Panc1 (cell line): ENCODE data around the gene PHOX2A. TPM values are rescaled to one million over a fixed set of nuclear protein-coding genes. Genes with fewer than 3 reads are reported as not detected.

Experiments used
- ATAC-seq: fragments of 200-7000 bp; cut with Tn5 transposase; 2 replicates; pipeline ENCODE4 v1.9.1; 2020; ENCODE audit warnings: mild to moderate bottlenecking, moderate library complexity
- BruUV-seq: library from RNA; stranded (reverse); fragments of 400-500 nt; replicated peaks from 2 replicates; lab custom pipeline; 2021; lab: Mats Ljungman, UMichigan
- CTCF ChIA-PET: fragments of 300-600 bp; sonication (Branson Sonifier 250); formaldehyde crosslinking; loops from one replicate; lab custom pipeline; 2022; ENCODE audit warnings: antibody characterized with exemption; lab: Charles Lee
- POLR2A ChIA-PET: fragments of 300-600 bp; sonication (Branson Sonifier 250); formaldehyde crosslinking; loops from one replicate; lab custom pipeline; 2022; ENCODE audit warnings: antibody characterized with exemption; lab: Charles Lee
- DNase-seq: peaks from one replicate; pipeline ENCODE4 v3.0.0-alpha.2; 2010; ENCODE audit warnings: low read depth, low spot score
- H3K27ac ChIP-seq: 2 replicates; pipeline ENCODE4 v1.5.1; 2011; ENCODE audit warnings: mild to moderate bottlenecking, low read length, inconsistent platforms
- H3K27me3 ChIP-seq: fragments of 200-500 bp; sonication (Bioruptor generic); 2 replicates; pipeline ENCODE4 v1.6.0; 2014; ENCODE audit warnings: low read length, inconsistent platforms; ENCODE audit not compliant: control insufficient read depth, insufficient read depth
- H3K36me3 ChIP-seq: fragments of 200-500 bp; sonication (Bioruptor generic); 2 replicates; pipeline ENCODE4 v1.5.1; 2014; ENCODE audit warnings: inconsistent platforms, mild to moderate bottlenecking, low read length, moderate library complexity; ENCODE audit not compliant: control insufficient read depth, insufficient read depth
- H3K4me1 ChIP-seq: 2 replicates; pipeline ENCODE4 v1.5.1; 2011; ENCODE audit warnings: inconsistent platforms, mild to moderate bottlenecking, low read length, moderate library complexity; ENCODE audit not compliant: control insufficient read depth, insufficient read depth
- H3K4me3 ChIP-seq, 2 experiments: 2 replicates each; pipeline ENCODE4 v1.5.1; 2011 to 2012; ENCODE audit warnings: low read depth in 2 of 2, low read length in 2 of 2, mild to moderate bottlenecking in 2 of 2, inconsistent platforms in 1 of 2, moderate library complexity in 1 of 2
- H3K9me3 ChIP-seq: fragments of 200-500 bp; sonication (Bioruptor generic); 2 replicates; pipeline ENCODE4 v1.5.1; 2014; ENCODE audit warnings: low read depth, mild to moderate bottlenecking, inconsistent platforms, low read length, moderate library complexity; ENCODE audit not compliant: control insufficient read depth, insufficient read depth
- POLR2AphosphoS5 ChIP-seq: IDR thresholded peaks from 2 replicates; pipeline ENCODE4 v1.6.1; 2012; ENCODE audit warnings: mild to moderate bottlenecking, low read depth, low read length, moderate library complexity
- SIN3A ChIP-seq: IDR thresholded peaks from 2 replicates; pipeline ENCODE4 v1.6.1; 2012; ENCODE audit warnings: low read depth, mild to moderate bottlenecking, low read length, moderate library complexity, borderline replicate concordance; ENCODE audit not compliant: insufficient read depth
- TCF7L2 ChIP-seq: IDR thresholded peaks from 2 replicates; pipeline ENCODE4 v1.6.1; 2011; ENCODE audit warnings: mild to moderate bottlenecking, low read depth, low read length, inconsistent platforms
- in situ Hi-C: cut with HindIII; loops from 2 replicates; pipeline ENCODE4 v1.10.0; 2016; ENCODE audit warnings: low sequenced_read_pairs, low pct_unique_long_range_greater_than_20kb
- intact Hi-C: fragments of 100-400 bp; cut with micrococcal nuclease; formaldehyde crosslinking; loops from one replicate; pipeline ENCODE4 v1.10.0; 2022; ENCODE audit not compliant: unreplicated experiment
- total RNA-seq: library from RNA; stranded (reverse); gene quantifications from one replicate; pipeline ENCODE4 v1.2.1, GENCODE V29; 2021; ENCODE audit not compliant: unreplicated experiment
- TF ChIP-seq, protein P1 (sequence below), 2 experiments: IDR thresholded peaks; 2 replicates each; pipeline ENCODE4 v1.6.1; 2011 to 2012; ENCODE audit warnings: low read depth in 2 of 2, control low read depth in 1 of 2, low read length in 1 of 2, mild to moderate bottlenecking in 1 of 2, moderate library complexity in 1 of 2; ENCODE audit not compliant: insufficient read depth in 1 of 2
- TF ChIP-seq, protein P2 (sequence below): fragments of 450-650 bp; IDR thresholded peaks from 2 replicates; pipeline ENCODE4 v1.5.1; 2017; ENCODE audit warnings: mild to moderate bottlenecking

The PHOX2A gene
- total RNA-seq, 1 experiment from 2014 or later: not detected

DNA sequence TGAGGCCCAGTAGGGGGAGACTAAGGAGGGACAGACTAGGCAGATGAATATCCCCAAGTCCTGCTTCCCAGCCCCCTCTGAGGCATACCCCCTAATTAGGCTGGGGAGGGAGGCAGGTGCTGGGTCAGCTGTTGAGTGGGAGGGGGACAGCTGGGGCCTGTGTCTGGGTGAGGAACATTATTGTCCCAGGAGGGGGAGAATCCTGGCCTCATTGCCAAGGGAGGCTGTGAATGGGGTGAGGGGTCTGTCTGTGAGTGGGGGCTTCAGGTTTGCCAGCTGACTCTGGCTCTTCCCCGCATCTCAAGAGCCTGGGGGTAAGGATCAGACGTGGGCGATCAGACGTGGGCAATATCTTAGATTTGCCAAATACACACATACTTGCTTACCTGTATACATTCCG is 17.3 kb downstream of the PHOX2A start:
- Histone ChIP-seq H3K36me3 (peaks cover 10% of the 10 kb centered on the region), H3K27me3 (no peaks in the 10 kb centered on the region), H3K27ac (no peak overlapping the region), H3K9me3 (no peaks in the 10 kb centered on the region), H3K4me1 (peaks cover 22% of the 10 kb centered on the region), H3K4me3 (no peak overlapping the region)
- ChIA-PET CTCF (no interaction called here), POLR2A (no interaction called here)
- intact Hi-C loops: no loop called here
- ATAC-seq (no peak), DNase-seq (no peak)
- in situ Hi-C loops: no loop called here
- TF ChIP-seq SIN3A (no peak), POLR2AphosphoS5 (no peak), TCF7L2 (no peak)
- TF ChIP-seq, protein P1, sequence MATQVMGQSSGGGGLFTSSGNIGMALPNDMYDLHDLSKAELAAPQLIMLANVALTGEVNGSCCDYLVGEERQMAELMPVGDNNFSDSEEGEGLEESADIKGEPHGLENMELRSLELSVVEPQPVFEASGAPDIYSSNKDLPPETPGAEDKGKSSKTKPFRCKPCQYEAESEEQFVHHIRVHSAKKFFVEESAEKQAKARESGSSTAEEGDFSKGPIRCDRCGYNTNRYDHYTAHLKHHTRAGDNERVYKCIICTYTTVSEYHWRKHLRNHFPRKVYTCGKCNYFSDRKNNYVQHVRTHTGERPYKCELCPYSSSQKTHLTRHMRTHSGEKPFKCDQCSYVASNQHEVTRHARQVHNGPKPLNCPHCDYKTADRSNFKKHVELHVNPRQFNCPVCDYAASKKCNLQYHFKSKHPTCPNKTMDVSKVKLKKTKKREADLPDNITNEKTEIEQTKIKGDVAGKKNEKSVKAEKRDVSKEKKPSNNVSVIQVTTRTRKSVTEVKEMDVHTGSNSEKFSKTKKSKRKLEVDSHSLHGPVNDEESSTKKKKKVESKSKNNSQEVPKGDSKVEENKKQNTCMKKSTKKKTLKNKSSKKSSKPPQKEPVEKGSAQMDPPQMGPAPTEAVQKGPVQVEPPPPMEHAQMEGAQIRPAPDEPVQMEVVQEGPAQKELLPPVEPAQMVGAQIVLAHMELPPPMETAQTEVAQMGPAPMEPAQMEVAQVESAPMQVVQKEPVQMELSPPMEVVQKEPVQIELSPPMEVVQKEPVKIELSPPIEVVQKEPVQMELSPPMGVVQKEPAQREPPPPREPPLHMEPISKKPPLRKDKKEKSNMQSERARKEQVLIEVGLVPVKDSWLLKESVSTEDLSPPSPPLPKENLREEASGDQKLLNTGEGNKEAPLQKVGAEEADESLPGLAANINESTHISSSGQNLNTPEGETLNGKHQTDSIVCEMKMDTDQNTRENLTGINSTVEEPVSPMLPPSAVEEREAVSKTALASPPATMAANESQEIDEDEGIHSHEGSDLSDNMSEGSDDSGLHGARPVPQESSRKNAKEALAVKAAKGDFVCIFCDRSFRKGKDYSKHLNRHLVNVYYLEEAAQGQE (IDR thresholded peaks at IDR 0.05; ENCODE audit: insufficient read depth in 1 of 2, low read depth in 2 of 2, low read length in 1 of 2): no peak
- TF ChIP-seq, protein P2, sequence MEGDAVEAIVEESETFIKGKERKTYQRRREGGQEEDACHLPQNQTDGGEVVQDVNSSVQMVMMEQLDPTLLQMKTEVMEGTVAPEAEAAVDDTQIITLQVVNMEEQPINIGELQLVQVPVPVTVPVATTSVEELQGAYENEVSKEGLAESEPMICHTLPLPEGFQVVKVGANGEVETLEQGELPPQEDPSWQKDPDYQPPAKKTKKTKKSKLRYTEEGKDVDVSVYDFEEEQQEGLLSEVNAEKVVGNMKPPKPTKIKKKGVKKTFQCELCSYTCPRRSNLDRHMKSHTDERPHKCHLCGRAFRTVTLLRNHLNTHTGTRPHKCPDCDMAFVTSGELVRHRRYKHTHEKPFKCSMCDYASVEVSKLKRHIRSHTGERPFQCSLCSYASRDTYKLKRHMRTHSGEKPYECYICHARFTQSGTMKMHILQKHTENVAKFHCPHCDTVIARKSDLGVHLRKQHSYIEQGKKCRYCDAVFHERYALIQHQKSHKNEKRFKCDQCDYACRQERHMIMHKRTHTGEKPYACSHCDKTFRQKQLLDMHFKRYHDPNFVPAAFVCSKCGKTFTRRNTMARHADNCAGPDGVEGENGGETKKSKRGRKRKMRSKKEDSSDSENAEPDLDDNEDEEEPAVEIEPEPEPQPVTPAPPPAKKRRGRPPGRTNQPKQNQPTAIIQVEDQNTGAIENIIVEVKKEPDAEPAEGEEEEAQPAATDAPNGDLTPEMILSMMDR: no peak
- no TSS peak for BruUV-seq

DNA sequence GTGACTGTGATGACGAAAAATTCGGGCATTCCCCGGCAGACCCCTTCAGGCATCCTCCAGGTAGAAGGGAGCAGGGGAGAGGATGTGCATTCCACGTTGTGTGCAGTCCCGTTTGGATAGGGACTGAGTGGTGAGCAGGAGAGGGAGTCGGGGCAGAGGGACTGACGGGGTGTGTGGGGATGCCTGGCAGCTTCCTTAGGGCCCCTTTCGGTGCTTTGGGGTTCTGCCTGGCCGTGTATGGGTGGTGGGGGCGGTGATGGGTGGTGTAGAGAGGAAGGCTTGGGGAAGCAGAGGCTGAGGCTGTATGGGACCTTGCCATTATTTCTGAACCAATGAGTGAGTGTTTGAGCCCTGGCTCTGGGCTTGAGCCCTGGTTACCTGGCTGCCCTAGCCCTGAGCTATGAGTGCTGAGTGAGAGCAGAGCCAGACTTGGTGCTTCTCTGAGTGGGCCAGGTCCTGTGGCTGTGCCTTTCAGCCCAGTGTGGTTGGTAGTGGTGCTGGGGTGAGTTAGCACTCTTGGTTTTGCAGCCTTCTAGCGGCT is 18.5 kb downstream of the PHOX2A start:
- no peak for ATAC-seq
- POLR2A ChIA-PET: interaction anchor here (0.5 kb wide), 1 partner anchor 209 kb away, joined by 9 read pairs; no protein-coding TSS in a partner anchor

More for the DNA sequence above, 18.5 kb downstream of the PHOX2A start:
- H3K27ac ChIP-seq: peak overlapping the region; percentile 65
- intact Hi-C loops (no loop called here), in situ Hi-C loops (no loop called here)
- no TSS peak for BruUV-seq
- TF ChIP-seq POLR2AphosphoS5: no peak
- TF ChIP-seq, protein P1 (IDR thresholded peaks at IDR 0.05; ENCODE audit: insufficient read depth in 1 of 2, low read depth in 2 of 2, low read length in 1 of 2): no peak
- no peaks in the 10 kb centered on the region for H3K9me3 ChIP-seq
- CTCF ChIA-PET: interaction anchor here (0.9 kb wide), 1 partner anchor 42 kb away, joined by 3 read pairs; no protein-coding TSS in a partner anchor
- DNase-seq: no peak
- H3K4me3 ChIP-seq: peak overlapping the region; percentile 95
- peaks cover 22% of the 10 kb centered on the region for H3K4me1 ChIP-seq
- H3K27me3 ChIP-seq: no peaks in the 10 kb centered on the region
- peaks cover 5% of the 10 kb centered on the region for H3K36me3 ChIP-seq
